ENCODE data around the gene METTL22. TPM values are rescaled to one million over a fixed set of nuclear protein-coding genes. Genes with fewer than 3 reads are reported as not detected.
A peak's percentile ranks its signal among the peaks of the same experiment; 100 is the strongest.
"Not testable (repeated sequence)": the region's sequence is repeated elsewhere in the genome, so short reads cannot be mapped to it uniquely, and the experiment has no call there.

The METTL22 gene
- total and polyA plus RNA-seq, 10 donors: 14.8 to 58.8 (median 41.8) TPM

DNA sequence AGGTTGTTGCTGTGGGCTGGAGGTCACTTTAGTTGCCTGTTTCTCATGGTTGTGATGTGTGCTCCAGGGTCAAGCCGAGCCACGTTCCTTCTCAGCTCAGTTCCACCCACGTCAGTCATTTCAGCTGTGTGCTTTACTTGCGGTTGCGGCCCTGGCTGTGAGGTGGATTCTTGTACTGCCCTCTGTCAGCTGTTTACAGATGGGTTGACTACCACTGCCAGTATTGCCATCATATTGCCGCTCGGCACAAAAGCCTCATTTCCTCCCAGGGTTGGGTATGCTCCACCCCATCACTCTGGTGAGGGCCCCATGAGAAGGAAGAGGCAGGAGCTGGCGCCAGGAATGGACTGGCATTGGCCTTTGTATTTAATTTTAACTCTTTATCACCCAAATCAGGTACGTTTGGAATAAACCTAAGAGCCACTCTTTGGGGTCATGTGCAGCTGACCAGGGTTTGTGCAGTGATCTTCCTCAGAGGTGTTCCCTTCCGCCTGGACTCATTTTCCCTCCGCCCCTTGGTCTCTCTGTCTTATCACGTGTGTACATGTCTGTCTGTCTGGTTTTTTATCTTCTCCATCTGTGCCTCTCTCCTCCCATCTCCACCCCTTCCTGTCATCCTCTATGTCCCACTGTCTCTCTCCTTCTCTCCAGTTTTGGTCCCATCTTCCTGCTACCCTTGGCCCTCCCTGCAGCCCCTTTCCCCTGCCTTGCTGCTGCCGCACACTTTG, 25.0 kb downstream of the METTL22 start:
- H3K9me3 ChIP-seq: no peaks in the 10 kb centered on the region
- H3K27ac ChIP-seq: no peak overlapping the region
- no peaks in the 10 kb centered on the region for H3K27me3 ChIP-seq (replicated peaks in 1 of 7)
- peaks cover 0 to 16% (median 10%) of the 10 kb centered on the region in 6 donors for H3K4me1 ChIP-seq
- peak; percentile 59 for DNase-seq
- peaks cover 0 to 85% (median 67%) of the 10 kb centered on the region in 6 donors for H3K36me3 ChIP-seq
- H3K4me3 ChIP-seq: no peak overlapping the region
- intact Hi-C loops (cut with DNase I; ENCODE audit: low total_unique reads): no loop called here
- 79 to 88% (median 87%) methylated on average over 13 of the region's 13 CpGs for WGBS, 5 donors
- no peak for TF ChIP-seq POLR2AphosphoS5 (IDR thresholded peaks at IDR 0.05)
- no peak for TF ChIP-seq CTCF (IDR thresholded peaks at IDR 0.05 in 8 of 11, conservative IDR thresholded peaks at IDR 0.05 in 3 of 11)
- TF ChIP-seq POLR2A (IDR thresholded peaks at IDR 0.05): no peak

DNA sequence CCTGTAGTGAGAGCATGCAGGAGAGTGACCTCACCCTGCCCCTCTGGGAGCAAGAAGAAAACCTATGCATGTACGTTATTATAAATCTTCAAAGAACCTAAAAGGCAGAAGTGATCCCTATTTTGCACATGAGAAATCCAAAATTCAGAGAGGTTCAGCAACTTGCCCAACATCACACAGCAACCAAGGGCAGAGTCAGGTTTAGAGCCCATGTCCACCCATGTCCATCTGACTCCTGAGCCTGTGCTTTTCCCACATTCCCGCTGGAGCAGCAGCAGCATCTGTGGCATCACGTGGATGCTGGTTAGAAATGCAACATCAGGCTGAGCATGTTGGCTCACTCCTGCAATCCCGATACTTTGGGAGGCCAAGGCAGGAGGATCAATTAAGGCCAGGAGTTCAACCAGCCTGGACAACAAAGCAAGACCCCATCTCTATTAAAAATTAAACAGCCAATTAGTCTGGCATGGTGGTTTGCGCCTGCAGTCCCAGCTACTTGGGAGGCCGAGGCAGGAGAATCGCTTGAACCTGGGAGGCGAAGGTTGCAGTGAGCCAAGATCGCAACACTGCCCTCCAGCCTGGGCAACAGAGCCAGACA, 26.3 kb downstream of the METTL22 start:
- Histone ChIP-seq H3K9me3 (no peaks in the 10 kb centered on the region), H3K27me3 (replicated peaks in 1 of 7) (no peaks in the 10 kb centered on the region), H3K27ac (no peak overlapping the region), H3K36me3 (peaks cover 0 to 72% (median 54%) of the 10 kb centered on the region in 6 donors), H3K4me1 (peaks cover 0 to 16% (median 10%) of the 10 kb centered on the region in 6 donors), H3K4me3 (no peak overlapping the region)
- DNase-seq: peak; percentile 16
- TF ChIP-seq POLR2AphosphoS5 (IDR thresholded peaks at IDR 0.05): no peak
- TF ChIP-seq CTCF (IDR thresholded peaks at IDR 0.05 in 8 of 11, conservative IDR thresholded peaks at IDR 0.05 in 3 of 11): no peak
- no peak for TF ChIP-seq POLR2A (IDR thresholded peaks at IDR 0.05)
- WGBS, 5 donors: 72 to 84% (median 76%) methylated on average over 8 to 9 of the region's 9 CpGs
- intact Hi-C loops (cut with DNase I; ENCODE audit: low total_unique reads): no loop called here

GRCh38 chr16:8648877-8649276, 27.4 kb downstream of the METTL22 start:
- Histone ChIP-seq H3K9me3 (no peaks in the 10 kb centered on the region), H3K36me3 (peaks cover 0 to 61% (median 44%) of the 10 kb centered on the region in 6 donors), H3K4me3 (no peak overlapping the region), H3K4me1 (peaks cover 0 to 16% (median 10%) of the 10 kb centered on the region in 6 donors), H3K27ac (no peak overlapping the region), H3K27me3 (replicated peaks in 1 of 7) (no peaks in the 10 kb centered on the region)
- WGBS, 5 donors: 81 to 97% (median 95%) methylated on average over 4 of the region's 4 CpGs
- intact Hi-C loops (cut with DNase I; ENCODE audit: low total_unique reads): no loop called here
- no peak for TF ChIP-seq CTCF (IDR thresholded peaks at IDR 0.05 in 8 of 11, conservative IDR thresholded peaks at IDR 0.05 in 3 of 11)
- no peak for TF ChIP-seq POLR2AphosphoS5 (IDR thresholded peaks at IDR 0.05)
- no peak for TF ChIP-seq POLR2A (IDR thresholded peaks at IDR 0.05)
- DNase-seq: no peak

DNA sequence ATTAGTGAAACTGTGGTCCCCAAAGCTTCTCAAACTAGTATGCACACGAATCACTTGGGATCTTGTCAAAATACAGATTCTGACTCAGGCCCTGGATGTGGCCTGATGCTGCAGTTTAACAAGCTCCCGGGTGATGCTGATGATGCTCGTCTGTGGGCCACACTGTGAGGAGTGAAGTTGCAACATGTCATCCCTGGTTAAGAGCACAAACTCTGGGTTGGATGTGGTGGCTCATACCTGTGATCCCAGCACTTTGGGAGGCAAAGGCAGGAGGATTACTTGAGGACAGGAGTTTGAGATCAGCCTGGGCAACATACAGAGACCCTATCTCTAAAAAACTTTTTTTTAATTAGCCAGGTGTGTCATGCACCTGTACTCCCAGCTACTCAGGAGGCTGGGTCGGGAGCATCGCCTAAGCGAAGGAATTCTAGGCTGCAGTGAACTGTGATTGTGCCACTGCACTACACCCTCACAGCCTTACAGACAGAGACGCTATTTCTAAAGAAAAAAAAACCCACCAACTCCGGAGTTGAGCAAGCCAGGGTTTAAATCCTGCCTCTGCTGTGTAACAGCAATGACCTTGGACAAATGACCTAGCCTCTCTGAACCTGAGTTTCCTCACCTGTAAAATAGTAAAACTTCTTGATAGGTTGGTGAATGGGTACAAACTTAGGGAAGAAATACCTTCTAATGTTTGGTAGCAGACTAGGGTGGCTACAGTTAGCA, 28.5 kb downstream of the METTL22 start:
- no peak for TF ChIP-seq CTCF (IDR thresholded peaks at IDR 0.05 in 8 of 11, conservative IDR thresholded peaks at IDR 0.05 in 3 of 11)
- no peak for TF ChIP-seq POLR2AphosphoS5 (IDR thresholded peaks at IDR 0.05)
- no peak for TF ChIP-seq POLR2A (IDR thresholded peaks at IDR 0.05)
- H3K27me3 ChIP-seq (replicated peaks in 1 of 7): no peaks in the 10 kb centered on the region
- peaks cover 0 to 50% (median 33%) of the 10 kb centered on the region in 6 donors for H3K36me3 ChIP-seq
- H3K4me3 ChIP-seq: no peak overlapping the region
- no peaks in the 10 kb centered on the region for H3K9me3 ChIP-seq
- WGBS, 5 donors: 79 to 84% (median 80%) methylated on average over 8 of the region's 8 CpGs
- DNase-seq: peak; percentile 10
- intact Hi-C loops (cut with DNase I; ENCODE audit: low total_unique reads): no loop called here
- H3K27ac ChIP-seq: no peak overlapping the region
- H3K4me1 ChIP-seq: peaks cover 0 to 6% (median 1%) of the 10 kb centered on the region in 6 donors

DNA sequence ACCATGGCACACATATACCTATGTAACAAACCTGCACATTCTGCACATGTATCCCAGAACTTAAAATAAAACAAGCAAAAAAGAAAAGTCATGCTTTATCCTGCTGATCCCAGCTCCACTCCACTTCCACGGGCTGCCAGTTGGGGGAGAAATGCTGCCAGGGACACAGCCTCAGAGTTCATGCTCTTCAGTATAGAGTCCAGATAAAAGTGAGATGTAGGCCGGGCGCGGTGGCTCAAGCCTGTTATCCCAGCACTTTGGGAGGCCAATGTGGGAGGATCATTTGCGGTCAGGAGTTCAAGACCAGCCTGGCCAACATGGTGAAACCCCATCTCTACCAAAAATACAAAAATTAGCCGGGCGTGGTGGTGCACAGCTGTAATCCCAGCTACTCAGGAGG, 30.5 kb downstream of the METTL22 start:
- H3K9me3 ChIP-seq; H3K4me3 ChIP-seq; intact Hi-C loops (cut with DNase I; ENCODE audit: low total_unique reads); H3K27ac ChIP-seq; H3K4me1 ChIP-seq; H3K27me3 ChIP-seq (replicated peaks in 1 of 7): not testable (repeated sequence)
- 78 to 88% (median 84%) methylated on average over 6 to 7 of the region's 7 CpGs for WGBS, 5 donors
- H3K36me3 ChIP-seq: peaks cover 0 to 30% (median 18%) of the 10 kb centered on the region in 6 donors
- peak; percentile 51 for DNase-seq
